IMR-90 (cell line): ENCODE data around the gene ABHD15. TPM values are rescaled to one million over a fixed set of nuclear protein-coding genes. Genes with fewer than 3 reads are reported as not detected.

Source experiments
- ATAC-seq: fragments of 200-7000 bp; cut with Tn5 transposase; 2 replicates; pipeline ENCODE4 v1.9.1; 2020; ENCODE audit warnings: low read depth, mild to moderate bottlenecking, moderate library complexity
- BruUV-seq: library from RNA; stranded (reverse); fragments of 400-500 nt; replicated peaks from 2 replicates; lab custom pipeline; 2021; lab: Mats Ljungman, UMichigan
- CTCF ChIA-PET: fragments of 300-600 bp; formaldehyde crosslinking; extraction: SDS; loops from one replicate; lab custom pipeline; 2021; ENCODE audit warnings: antibody characterized with exemption; lab: Yijun Ruan, JAX
- POLR2A ChIA-PET: fragments of 300-600 bp; sonication (Branson Sonifier 250); formaldehyde crosslinking; loops from one replicate; lab custom pipeline; 2022; ENCODE audit warnings: antibody characterized with exemption; ENCODE audit not compliant: unreplicated experiment; lab: Charles Lee
- DNase-seq: peaks from one replicate; pipeline ENCODE4 v3.0.0; 2013
- H2AFZ ChIP-seq: replicated peaks from 2 replicates; pipeline ENCODE3; 2013; ENCODE audit warnings: low read length, mild to moderate bottlenecking; ENCODE audit not compliant: poor library complexity
- H2AK5ac ChIP-seq: 2 replicates; pipeline ENCODE4 v1.6.1; 2013; ENCODE audit warnings: low read depth, low read length, inconsistent platforms
- H2AK9ac ChIP-seq: replicated peaks from 2 replicates; pipeline ENCODE3; 2013; ENCODE audit warnings: mild to moderate bottlenecking, low read depth, low read length, moderate library complexity; ENCODE audit not compliant: poor library complexity
- H2BK120ac ChIP-seq: 2 replicates; pipeline ENCODE4 v1.6.1; 2013; ENCODE audit warnings: low read depth, low read length, inconsistent platforms
- H2BK15ac ChIP-seq: 3 replicates; pipeline ENCODE4 v1.6.1; 2013; ENCODE audit warnings: low read depth, low read length, inconsistent platforms
- H2BK20ac ChIP-seq: 2 replicates; pipeline ENCODE4 v1.6.1; 2013; ENCODE audit warnings: low read depth, mild to moderate bottlenecking, inconsistent platforms, low read length, moderate library complexity
- H2BK5ac ChIP-seq: 2 replicates; pipeline ENCODE4 v1.6.1; 2013; ENCODE audit warnings: mild to moderate bottlenecking, low read depth, low read length, inconsistent platforms; ENCODE audit not compliant: poor library complexity, severe bottlenecking
- H3K14ac ChIP-seq: replicated peaks from 2 replicates; pipeline ENCODE4 v1.6.1; 2013; ENCODE audit warnings: low read depth, low read length, inconsistent platforms
- H3K18ac ChIP-seq: 2 replicates; pipeline ENCODE4 v1.6.1; 2013; ENCODE audit warnings: low read depth, low read length, control low read depth
- H3K23ac ChIP-seq: 2 replicates; pipeline ENCODE4 v1.6.1; 2013; ENCODE audit warnings: low read depth, low read length, inconsistent platforms
- H3K27ac ChIP-seq: 2 replicates; pipeline ENCODE4 v1.5.1; 2013; ENCODE audit warnings: mild to moderate bottlenecking, control low read depth, low read length; ENCODE audit not compliant: insufficient read depth
- H3K27me3 ChIP-seq: 2 replicates; pipeline ENCODE4 v1.6.1; 2013; ENCODE audit warnings: low read length; ENCODE audit not compliant: control insufficient read depth, insufficient read depth
- H3K36me3 ChIP-seq: 2 replicates; pipeline ENCODE4 v1.6.1; 2013; ENCODE audit warnings: low read length, mixed read lengths; ENCODE audit not compliant: control insufficient read depth, insufficient read depth
- H3K4ac ChIP-seq: 2 replicates; pipeline ENCODE4 v1.6.1; 2013; ENCODE audit warnings: low read depth, low read length, inconsistent platforms
- H3K4me1 ChIP-seq: 2 replicates; pipeline ENCODE4 v1.6.1; 2013; ENCODE audit warnings: low read length, mixed read lengths; ENCODE audit not compliant: control insufficient read depth, insufficient read depth
- H3K4me2 ChIP-seq: 2 replicates; pipeline ENCODE4 v1.6.1; 2013; ENCODE audit warnings: low read depth, mild to moderate bottlenecking, control low read depth, low read length, moderate library complexity
- H3K4me3 ChIP-seq: 2 replicates; pipeline ENCODE4 v1.5.1; 2013; ENCODE audit warnings: low read depth, mild to moderate bottlenecking, control low read depth, low read length, moderate library complexity; ENCODE audit not compliant: insufficient read depth
- H3K56ac ChIP-seq: 2 replicates; pipeline ENCODE4 v1.6.1; 2013; ENCODE audit warnings: low read length, inconsistent platforms; ENCODE audit not compliant: insufficient read depth; ENCODE audit errors: extremely low read depth
- H3K79me1 ChIP-seq, 2 experiments: 2 replicates each; pipeline ENCODE4 v1.6.1; 2013; ENCODE audit warnings: low read length in 2 of 2, inconsistent platforms in 1 of 2, low read depth in 1 of 2
- H3K9ac ChIP-seq: 2 replicates; pipeline ENCODE4 v1.6.1; 2013; ENCODE audit warnings: low read depth, low read length, control low read depth
- H3K9me1 ChIP-seq: 2 replicates; pipeline ENCODE4 v1.6.1; 2013; ENCODE audit warnings: low read length, inconsistent platforms; ENCODE audit not compliant: insufficient read depth
- H3K9me3 ChIP-seq: 2 replicates; pipeline ENCODE4 v1.6.1; 2013; ENCODE audit warnings: low read length; ENCODE audit not compliant: control insufficient read depth, insufficient read depth
- H4K20me1 ChIP-seq: 2 replicates; pipeline ENCODE4 v1.6.1; 2013; ENCODE audit warnings: low read length, inconsistent platforms; ENCODE audit not compliant: insufficient read depth
- H4K5ac ChIP-seq: 2 replicates; pipeline ENCODE4 v1.6.1; 2013; ENCODE audit warnings: mild to moderate bottlenecking, low read depth, low read length, control low read depth
- H4K8ac ChIP-seq, 2 experiments: 2 replicates each; pipeline ENCODE4 v1.6.1; 2013; ENCODE audit warnings: low read depth in 2 of 2, low read length in 2 of 2, control low read depth in 1 of 2, inconsistent platforms in 1 of 2
- H4K91ac ChIP-seq: 2 replicates; pipeline ENCODE4 v1.6.1; 2013; ENCODE audit warnings: low read depth, low read length, inconsistent platforms; ENCODE audit not compliant: insufficient read depth
- MAFK ChIP-seq: IDR thresholded peaks from 2 replicates; pipeline ENCODE4 v1.6.1; 2012; ENCODE audit warnings: low read depth, low read length, improper control_type of control experiment
- NFE2L2 ChIP-seq: fragments of 150-350 bp; IDR thresholded peaks from 2 replicates; pipeline ENCODE4 v1.6.1; 2016; ENCODE audit warnings: low read depth, mild to moderate bottlenecking, low read length
- WGBS, 2 experiments: methylation state at CpG; one replicate each; pipeline versions ENCODE4 v1.1.5 to v1.1.7; 2013; ENCODE audit warnings: missing lambda C conversion rate in 2 of 2; ENCODE audit not compliant: insufficient read length in 1 of 2; ENCODE audit errors: extremely low coverage in 2 of 2; 5-methylcytosine and 5-hydroxymethylcytosine counted together
- dilution Hi-C: fragments of 300-500 bp; cut with HindIII; formaldehyde crosslinking; loops from one replicate; pipeline ENCODE4 v1.14.3; 2018; ENCODE audit warnings: low sequenced_read_pairs; ENCODE audit not compliant: unreplicated experiment
- in situ Hi-C: fragments of 300-500 bp; cut with MboI; formaldehyde crosslinking; loops from 3 replicates; pipeline ENCODE4 v1.14.3; 2019; ENCODE audit warnings: low sequenced_read_pairs, inconsistent platforms, mixed read lengths
- intact Hi-C: fragments of 100-400 bp; cut with micrococcal nuclease; formaldehyde crosslinking; loops from 2 replicates; pipeline ENCODE4 v1.10.0; 2022
- polyA plus RNA-seq, 3 experiments: library from polyadenylated mRNA; depleted of rRNA; stranded (reverse); fragments of >200 nt; gene quantifications; 2 replicates each; pipeline ENCODE4 v1.2.3, GENCODE V29; 2012; ENCODE audit warnings: low replicate concordance in 1 of 3
- total RNA-seq: library from RNA; depleted of rRNA; stranded (reverse); fragments of >200 nt; gene quantifications from 2 replicates; pipeline ENCODE4 v1.2.3, GENCODE V29; 2012
- TF ChIP-seq, protein P1 (sequence below): fragments of 150-350 bp; IDR thresholded peaks from 2 replicates; pipeline ENCODE4 v1.6.1; 2016; ENCODE audit warnings: low read depth, mild to moderate bottlenecking, low read length, moderate library complexity, borderline replicate concordance

Gene ABHD15
- total and polyA plus RNA-seq, 2 of the 4 experiments (the other 2 are of a cell fraction), result 3.2 to 4.6 TPM

DNA sequence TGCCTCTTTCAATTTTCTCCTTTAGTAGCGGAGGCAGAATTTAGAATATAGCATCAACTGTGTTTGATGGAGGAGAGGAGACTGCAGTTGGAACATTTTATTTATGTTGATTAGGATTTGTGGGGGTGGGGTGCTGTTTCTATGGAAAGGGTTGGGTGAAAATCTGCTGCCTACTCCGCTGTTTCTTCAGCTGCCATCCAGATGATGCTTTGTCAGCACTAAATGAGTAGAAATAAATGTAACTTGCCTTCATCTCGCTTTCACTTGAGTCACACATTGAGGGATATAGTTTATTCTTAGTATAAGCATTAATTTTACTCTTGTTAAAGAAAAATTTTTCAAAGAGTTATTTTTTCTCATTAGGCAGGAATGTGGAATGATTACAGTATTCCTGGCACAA lies 42.1 kb downstream of the ABHD15 start:
- no peak overlapping the region for H2BK20ac ChIP-seq
- peaks cover 7 to 36% of the 10 kb centered on the region in 2 experiments for H3K79me1 ChIP-seq
- no peak overlapping the region for H3K4me3 ChIP-seq
- no peak overlapping the region for H3K27ac ChIP-seq
- H3K18ac ChIP-seq, result no peak overlapping the region
- H3K56ac ChIP-seq, result no peak overlapping the region
- no peak for TF ChIP-seq NFE2L2
- peak; percentile 68 for TF ChIP-seq MAFK
- TF ChIP-seq, protein P1, sequence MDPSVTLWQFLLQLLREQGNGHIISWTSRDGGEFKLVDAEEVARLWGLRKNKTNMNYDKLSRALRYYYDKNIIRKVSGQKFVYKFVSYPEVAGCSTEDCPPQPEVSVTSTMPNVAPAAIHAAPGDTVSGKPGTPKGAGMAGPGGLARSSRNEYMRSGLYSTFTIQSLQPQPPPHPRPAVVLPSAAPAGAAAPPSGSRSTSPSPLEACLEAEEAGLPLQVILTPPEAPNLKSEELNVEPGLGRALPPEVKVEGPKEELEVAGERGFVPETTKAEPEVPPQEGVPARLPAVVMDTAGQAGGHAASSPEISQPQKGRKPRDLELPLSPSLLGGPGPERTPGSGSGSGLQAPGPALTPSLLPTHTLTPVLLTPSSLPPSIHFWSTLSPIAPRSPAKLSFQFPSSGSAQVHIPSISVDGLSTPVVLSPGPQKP, result no peak
- H4K91ac ChIP-seq, result no peak overlapping the region
- DNase-seq, result no peak
- no peaks in the 10 kb centered on the region for H3K9me1 ChIP-seq
- peaks cover 3% of the 10 kb centered on the region; the same call in 1 of the 2 replicates for H4K20me1 ChIP-seq
- H4K8ac ChIP-seq, result no peak overlapping the region
- CTCF ChIA-PET, result interaction anchor here (1.2 kb wide), 1 partner anchor 10 kb away, joined by 4 read pairs; no protein-coding TSS in a partner anchor
- intact Hi-C loops (no loop called here), dilution Hi-C loops (no loop called here), in situ Hi-C loops (no loop called here)
- no peaks in the 10 kb centered on the region for H3K4me1 ChIP-seq
- no peak overlapping the region for H3K4me2 ChIP-seq
- H3K23ac ChIP-seq, result no peak overlapping the region
- H3K4ac ChIP-seq, result no peak overlapping the region
- H3K9me3 ChIP-seq, result no peaks in the 10 kb centered on the region
- POLR2A ChIA-PET, result no interaction called here
- H2BK15ac ChIP-seq, result no peak overlapping the region
- no peak for ATAC-seq
- no peak overlapping the region for H2BK120ac ChIP-seq
- H4K5ac ChIP-seq, result no peak overlapping the region
- BruUV-seq, result no TSS peak
- no peak overlapping the region for H3K14ac ChIP-seq
- no peak overlapping the region for H2AK9ac ChIP-seq
- H3K27me3 ChIP-seq, result no peaks in the 10 kb centered on the region
- no peak overlapping the region for H2AFZ ChIP-seq
- H2AK5ac ChIP-seq, result no peak overlapping the region
- peaks cover 36% of the 10 kb centered on the region for H3K36me3 ChIP-seq
- WGBS, 2 experiments, result no CpG with 5 or more reads among the region's 3 CpGs
- H3K9ac ChIP-seq, result no peak overlapping the region
- H2BK5ac ChIP-seq, result no peak overlapping the region
